ENCODE results near the gene FCHO2. TPM values are rescaled to one million over a fixed set of nuclear protein-coding genes. Genes with fewer than 3 reads are reported as not detected.

FCHO2 gene
- total RNA-seq (10 to 100 TPM; 25.2 to 34.4 (median 26.1) TPM), polyA plus RNA-seq (10 to 100 TPM; 12.1 to 15.4 TPM)
- long read RNA-seq, donor 1, partial matches to known transcripts, result 5 of 8 reads
- long read RNA-seq, donor 1, other reads (novel, unspliced or antisense), result 2 of 8 reads
- long read RNA-seq, donor 2, result 0 reads
- long read RNA-seq, donor 3, partial matches to known transcripts, result 3 of 4 reads
- long read RNA-seq, donor 3, other reads (novel, unspliced or antisense), result 1 of 4 reads

- no peaks in the 10 kb centered on the region for H3K27me3 ChIP-seq
- TF ChIP-seq EP300 (IDR thresholded peaks at IDR 0.05), result no peak
- peak; percentile 57 for TF ChIP-seq POLR2A (IDR thresholded peaks at IDR 0.05)
- TF ChIP-seq CTCF (IDR thresholded peaks at IDR 0.05), result peak; percentile 89 to 93 (median 91)
- WGBS, 3 donors, result 0 to 1% (median 0%) methylated on average over 44 to 64 of the region's 64 CpGs
- no peaks in the 10 kb centered on the region for H3K36me3 ChIP-seq
- H3K4me3 ChIP-seq, result peak within 1 kb of the TSS; percentile 87
- peaks cover 4% of the 10 kb centered on the region for H3K4me1 ChIP-seq (ENCODE audit: insufficient read depth)
- H3K27ac ChIP-seq, result peak within 1 kb of the TSS; percentile 99
- intact Hi-C loops (cut with DNase I), result loop anchor here in 1 of 4 donors (10.0 kb wide), 1 partner anchor 141 kb away; the partner anchor contains the start of gene TNPO1
- no peaks in the 10 kb centered on the region for H3K9me3 ChIP-seq
- DNase-seq, result peak; percentile 98 to 100 (median 99)
These were observed at the start of gene FCHO2 for GRCh38 chr5:72955768-72956323. FCHO2 (plus strand) TSS chr5:72956041; CDS start chr5:72956097, 56 bp downstream.

- intact Hi-C loops (cut with DNase I), result no loop called here
- no peak for DNase-seq
- no peaks in the 10 kb centered on the region for H3K4me1 ChIP-seq (ENCODE audit: insufficient read depth)
- no peaks in the 10 kb centered on the region for H3K27me3 ChIP-seq
- no peaks in the 10 kb centered on the region for H3K36me3 ChIP-seq
- no peak overlapping the region for H3K27ac ChIP-seq
- no peak overlapping the region for H3K4me3 ChIP-seq
- no peak for TF ChIP-seq POLR2A (IDR thresholded peaks at IDR 0.05)
- no peaks in the 10 kb centered on the region for H3K9me3 ChIP-seq
These were observed 49.0 kb upstream of the FCHO2 start for GRCh38 chr5:72906806-72907205.

- TF ChIP-seq CTCF (IDR thresholded peaks at IDR 0.05) (no peak), EP300 (IDR thresholded peaks at IDR 0.05) (no peak), POLR2A (IDR thresholded peaks at IDR 0.05) (no peak)
- WGBS, 3 donors, result 71 to 80% (median 77%) methylated on average over 6 of the region's 6 CpGs
- no peak overlapping the region for H3K27ac ChIP-seq
- no peak overlapping the region for H3K4me3 ChIP-seq
- no peak for DNase-seq
- no peaks in the 10 kb centered on the region for H3K27me3 ChIP-seq
- no peaks in the 10 kb centered on the region for H3K9me3 ChIP-seq
- H3K4me1 ChIP-seq (ENCODE audit: insufficient read depth), result no peaks in the 10 kb centered on the region
- H3K36me3 ChIP-seq, result no peaks in the 10 kb centered on the region
- intact Hi-C loops (cut with DNase I), result no loop called here
These were observed 47.2 kb upstream of the FCHO2 start for GRCh38 chr5:72908664-72909063.

GRCh38 chr5:72917371-72917776, 38.5 kb upstream of the FCHO2 start:
- intact Hi-C loops (cut with DNase I), result no loop called here
- TF ChIP-seq CTCF (IDR thresholded peaks at IDR 0.05) (no peak), POLR2A (IDR thresholded peaks at IDR 0.05) (no peak), EP300 (IDR thresholded peaks at IDR 0.05) (no peak)
- no peaks in the 10 kb centered on the region for H3K9me3 ChIP-seq
- no peak overlapping the region for H3K4me3 ChIP-seq
- H3K27ac ChIP-seq, result no peak overlapping the region
- H3K27me3 ChIP-seq, result no peaks in the 10 kb centered on the region
- DNase-seq, result no peak
- WGBS, 3 donors, result 92 to 96% (median 95%) methylated on average over 1 of the region's 1 CpG
- no peaks in the 10 kb centered on the region for H3K4me1 ChIP-seq (ENCODE audit: insufficient read depth)
- no peaks in the 10 kb centered on the region for H3K36me3 ChIP-seq
